Measurements from ENCODE around the gene ACADVL. TPM values are rescaled to one million over a fixed set of nuclear protein-coding genes. Genes with fewer than 3 reads are reported as not detected.
"Not testable (repeated sequence)": the region's sequence is repeated elsewhere in the genome, so short reads cannot be mapped to it uniquely, and the experiment has no call there.

ACADVL gene
- total and polyA plus RNA-seq, 4 donors = 158 to 774 (median 545) TPM

- H3K27ac ChIP-seq (ENCODE audit: low read depth in 1 of 2, low read length in 1 of 2) = no peak overlapping the region
- no peaks in the 10 kb centered on the region for H3K36me3 ChIP-seq (ENCODE audit: control insufficient read depth in 4 of 4, insufficient read depth in 4 of 4, low read length in 4 of 4)
- no peak overlapping the region for H3K4me3 ChIP-seq
- ATAC-seq (ENCODE audit: insufficient read depth, low FRiP score) (no peak), DNase-seq (no peak)
- WGBS, 2 donors = 85 to 87% methylated on average over 11 of the region's 11 CpGs
- peaks cover 0 to 15% (median 8%) of the 10 kb centered on the region in 5 donors for H3K4me1 ChIP-seq (ENCODE audit: control insufficient read depth in 5 of 5, insufficient read depth in 5 of 5, low read length in 5 of 5)
- H3K9ac ChIP-seq (ENCODE audit: insufficient read depth in 1 of 2, low read length in 2 of 2) = no peak overlapping the region
- H3K27me3 ChIP-seq (ENCODE audit: control insufficient read depth in 3 of 3, insufficient read depth in 3 of 3, low read length in 2 of 3) = no peaks in the 10 kb centered on the region
- no peaks in the 10 kb centered on the region for H3K9me3 ChIP-seq (ENCODE audit: control insufficient read depth in 4 of 4, insufficient read depth in 3 of 4, low read length in 3 of 4)
- TF ChIP-seq CTCF (IDR thresholded peaks at IDR 0.05; ENCODE audit: control extremely low read depth, extremely low read depth) = no peak
These were observed 40.8 kb upstream of the ACADVL start for GRCh38 chr17:7178973-7179316.

GRCh38 chr17:7179317-7180254 lies 40.2 kb upstream of the ACADVL start, which contains the start of gene ASGR1:
Gene ASGR1, minus strand, starts transcription at chr17:7179370. Its CDS starts 807 bp downstream, at chr17:7178563.
- no peak for TF ChIP-seq CTCF (IDR thresholded peaks at IDR 0.05; ENCODE audit: control extremely low read depth, extremely low read depth)
- no peak within 1 kb of the TSS for H3K4me3 ChIP-seq
- DNase-seq (no peak), ATAC-seq (ENCODE audit: insufficient read depth, low FRiP score) (no peak)
- peaks cover 0 to 15% (median 8%) of the 10 kb centered on the region in 5 donors for H3K4me1 ChIP-seq (ENCODE audit: control insufficient read depth in 5 of 5, insufficient read depth in 5 of 5, low read length in 5 of 5)
- H3K9ac ChIP-seq (ENCODE audit: insufficient read depth in 1 of 2, low read length in 2 of 2) = no peak within 1 kb of the TSS
- H3K9me3 ChIP-seq (ENCODE audit: control insufficient read depth in 4 of 4, insufficient read depth in 3 of 4, low read length in 3 of 4) = no peaks in the 10 kb centered on the region
- H3K27me3 ChIP-seq (ENCODE audit: control insufficient read depth in 3 of 3, insufficient read depth in 3 of 3, low read length in 2 of 3) = no peaks in the 10 kb centered on the region
- no peaks in the 10 kb centered on the region for H3K36me3 ChIP-seq (ENCODE audit: control insufficient read depth in 4 of 4, insufficient read depth in 4 of 4, low read length in 4 of 4)
- no peak within 1 kb of the TSS for H3K27ac ChIP-seq (ENCODE audit: low read depth in 1 of 2, low read length in 1 of 2)
- 64 to 66% methylated on average over 20 of the region's 20 CpGs for whole genome bisulfite sequencing, 2 donors

GRCh38 chr17:7182101-7182500 lies 37.6 kb upstream of the ACADVL start:
- peaks cover 0 to 10% (median 0%) of the 10 kb centered on the region in 5 donors for H3K4me1 ChIP-seq (ENCODE audit: control insufficient read depth in 5 of 5, insufficient read depth in 5 of 5, low read length in 5 of 5)
- H3K27me3 ChIP-seq (ENCODE audit: control insufficient read depth in 3 of 3, insufficient read depth in 3 of 3, low read length in 2 of 3); H3K9me3 ChIP-seq (ENCODE audit: control insufficient read depth in 4 of 4, insufficient read depth in 3 of 4, low read length in 3 of 4); DNase-seq; H3K27ac ChIP-seq (ENCODE audit: low read depth in 1 of 2, low read length in 1 of 2); H3K4me3 ChIP-seq; H3K36me3 ChIP-seq (ENCODE audit: control insufficient read depth in 4 of 4, insufficient read depth in 4 of 4, low read length in 4 of 4); ATAC-seq (ENCODE audit: insufficient read depth, low FRiP score): not testable (repeated sequence)
- WGBS, 2 donors = 94 to 95% methylated on average over 2 of the region's 2 CpGs
- peak overlapping the region in 1 of 2 donors; percentile 13 for H3K9ac ChIP-seq (ENCODE audit: insufficient read depth in 1 of 2, low read length in 2 of 2)

- peaks cover 0 to 2% (median 0%) of the 10 kb centered on the region in 5 donors for H3K4me1 ChIP-seq (ENCODE audit: control insufficient read depth in 5 of 5, insufficient read depth in 5 of 5, low read length in 5 of 5)
- no peak for TF ChIP-seq CTCF (IDR thresholded peaks at IDR 0.05; ENCODE audit: control extremely low read depth, extremely low read depth)
- no peak for ATAC-seq (ENCODE audit: insufficient read depth, low FRiP score)
- H3K9ac ChIP-seq (ENCODE audit: insufficient read depth in 1 of 2, low read length in 2 of 2) = no peak overlapping the region
- no peak for DNase-seq
- H3K9me3 ChIP-seq (ENCODE audit: control insufficient read depth in 4 of 4, insufficient read depth in 3 of 4, low read length in 3 of 4) = no peaks in the 10 kb centered on the region
- 81 to 88% methylated on average over 7 of the region's 7 CpGs for WGBS, 2 donors
- no peaks in the 10 kb centered on the region for H3K36me3 ChIP-seq (ENCODE audit: control insufficient read depth in 4 of 4, insufficient read depth in 4 of 4, low read length in 4 of 4)
- H3K27ac ChIP-seq (ENCODE audit: low read depth in 1 of 2, low read length in 1 of 2) = no peak overlapping the region
- no peaks in the 10 kb centered on the region for H3K27me3 ChIP-seq (ENCODE audit: control insufficient read depth in 3 of 3, insufficient read depth in 3 of 3, low read length in 2 of 3)
- H3K4me3 ChIP-seq = no peak overlapping the region
These were observed 36.2 kb upstream of the ACADVL start for GRCh38 chr17:7183433-7184090.
